DND-41 (cell line): ENCODE results near the gene HNRNPUL1.

Source experiments
- ATAC-seq: fragments of 200-7000 bp; cut with Tn5 transposase; 3 replicates; pipeline ENCODE4 v1.9.1; 2021; ENCODE audit warnings: low read depth; ENCODE audit not compliant: insufficient read depth
- DNase-seq: peaks from one replicate; pipeline ENCODE4 v3.0.0-alpha.2; 2020
- H2AFZ ChIP-seq: 2 replicates; pipeline ENCODE4 v1.6.0; 2012; ENCODE audit warnings: low read depth, low read length
- H3K27ac ChIP-seq: 2 replicates; pipeline ENCODE4 v1.5.1; 2012; ENCODE audit warnings: low read length, inconsistent platforms
- H3K27me3 ChIP-seq: fragments of 200-600 bp; sonication (generic); 2 replicates; pipeline ENCODE4 v1.6.0; 2012; ENCODE audit warnings: low read length, mild to moderate bottlenecking, inconsistent platforms; ENCODE audit not compliant: insufficient read depth, poor library complexity
- H3K36me3 ChIP-seq: 2 replicates; pipeline ENCODE4 v1.5.1; 2012; ENCODE audit warnings: low read length, inconsistent platforms; ENCODE audit not compliant: insufficient read depth
- H3K4me1 ChIP-seq: 2 replicates; pipeline ENCODE4 v1.5.1; 2012; ENCODE audit warnings: mild to moderate bottlenecking, low read length; ENCODE audit not compliant: insufficient read depth
- H3K4me2 ChIP-seq: 2 replicates; pipeline ENCODE4 v1.6.0; 2012; ENCODE audit warnings: mild to moderate bottlenecking, moderate library complexity, low read length, inconsistent platforms; ENCODE audit not compliant: insufficient read depth
- H3K4me3 ChIP-seq, 2 experiments: fragments of 200-600 bp in 1 of 2; shearing (Covaris generic) in 1 of 2; 2 replicates each; pipeline ENCODE4 v1.5.1; 2012 to 2016; ENCODE audit warnings: inconsistent platforms in 2 of 2, low read length in 2 of 2, mild to moderate bottlenecking in 2 of 2, low read depth in 1 of 2, moderate library complexity in 1 of 2
- H3K79me2 ChIP-seq: 2 replicates; pipeline ENCODE4 v1.6.0; 2012; ENCODE audit warnings: low read length, inconsistent platforms; ENCODE audit not compliant: insufficient read depth
- H3K9ac ChIP-seq: 2 replicates; pipeline ENCODE4 v1.6.0; 2012; ENCODE audit warnings: low read depth, mild to moderate bottlenecking, inconsistent platforms, low read length, moderate library complexity
- H3K9me3 ChIP-seq: 2 replicates; pipeline ENCODE4 v1.5.1; 2012; ENCODE audit warnings: low read length, moderate library complexity, mild to moderate bottlenecking, inconsistent platforms; ENCODE audit not compliant: insufficient read depth, severe bottlenecking
- H4K20me1 ChIP-seq: 2 replicates; pipeline ENCODE4 v1.6.0; 2012; ENCODE audit warnings: low read length; ENCODE audit not compliant: insufficient read depth
- EZH2 ChIP-seq: IDR thresholded peaks from 3 replicates; pipeline ENCODE4 v1.6.1; 2012; ENCODE audit warnings: borderline replicate concordance, low read depth, mild to moderate bottlenecking, moderate library complexity, low read length, inconsistent platforms; ENCODE audit not compliant: severe bottlenecking
- TF ChIP-seq, protein P1 (sequence below): IDR thresholded peaks from 2 replicates; pipeline ENCODE4 v1.5.1; 2012; ENCODE audit warnings: borderline replicate concordance, low read length, moderate library complexity, mild to moderate bottlenecking; ENCODE audit not compliant: poor library complexity, severe bottlenecking; ENCODE audit errors: extremely low read depth

Gene HNRNPUL1

DNA sequence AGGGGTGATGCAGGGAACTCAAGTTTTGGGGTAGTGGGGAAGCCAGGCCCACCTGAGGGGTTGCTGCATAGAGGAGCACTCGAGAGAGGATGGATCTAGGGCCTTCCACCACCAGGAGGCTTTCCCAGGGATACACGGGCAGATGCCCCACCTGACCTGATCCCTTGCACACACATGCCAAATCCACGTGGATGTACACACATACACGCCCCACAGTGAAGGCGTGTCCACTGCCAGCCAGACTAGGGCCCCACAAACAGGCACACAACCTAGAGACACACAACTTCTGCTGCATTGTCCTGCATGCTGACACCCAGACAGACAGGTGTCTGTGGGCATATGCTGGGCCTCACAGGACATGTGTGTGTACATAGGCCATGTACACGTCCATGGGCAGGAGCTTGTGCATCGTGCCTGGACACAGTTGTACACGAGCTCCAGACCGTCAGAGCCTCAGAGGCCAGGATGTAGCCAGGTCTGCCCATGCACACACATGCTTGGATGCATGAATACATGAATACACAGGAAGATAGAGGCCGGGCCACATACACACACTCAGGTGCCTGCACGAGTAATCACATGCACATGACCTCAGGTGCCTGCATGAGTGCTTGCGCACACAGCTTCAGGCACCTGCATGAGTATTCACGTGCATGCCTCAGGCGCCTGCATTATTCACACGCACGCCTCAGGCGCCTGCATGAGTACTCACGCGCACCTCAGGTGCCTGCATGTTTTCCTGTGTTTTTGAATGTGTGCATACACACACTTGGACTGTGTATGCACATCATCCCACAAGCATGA, 54.7 kb downstream of the HNRNPUL1 start:
- Histone ChIP-seq H3K36me3 (peaks cover 85% of the 10 kb centered on the region), H3K9ac (no peak overlapping the region), H3K27ac (no peak overlapping the region), H3K4me1 (no peaks in the 10 kb centered on the region), H3K79me2 (peaks cover 21% of the 10 kb centered on the region), H2AFZ (no peak overlapping the region), H4K20me1 (peaks cover 44% of the 10 kb centered on the region), H3K4me3 (no peak overlapping the region), H3K4me2 (no peak overlapping the region), H3K27me3 (no peaks in the 10 kb centered on the region), H3K9me3 (no peaks in the 10 kb centered on the region)
- TF ChIP-seq, protein P1, sequence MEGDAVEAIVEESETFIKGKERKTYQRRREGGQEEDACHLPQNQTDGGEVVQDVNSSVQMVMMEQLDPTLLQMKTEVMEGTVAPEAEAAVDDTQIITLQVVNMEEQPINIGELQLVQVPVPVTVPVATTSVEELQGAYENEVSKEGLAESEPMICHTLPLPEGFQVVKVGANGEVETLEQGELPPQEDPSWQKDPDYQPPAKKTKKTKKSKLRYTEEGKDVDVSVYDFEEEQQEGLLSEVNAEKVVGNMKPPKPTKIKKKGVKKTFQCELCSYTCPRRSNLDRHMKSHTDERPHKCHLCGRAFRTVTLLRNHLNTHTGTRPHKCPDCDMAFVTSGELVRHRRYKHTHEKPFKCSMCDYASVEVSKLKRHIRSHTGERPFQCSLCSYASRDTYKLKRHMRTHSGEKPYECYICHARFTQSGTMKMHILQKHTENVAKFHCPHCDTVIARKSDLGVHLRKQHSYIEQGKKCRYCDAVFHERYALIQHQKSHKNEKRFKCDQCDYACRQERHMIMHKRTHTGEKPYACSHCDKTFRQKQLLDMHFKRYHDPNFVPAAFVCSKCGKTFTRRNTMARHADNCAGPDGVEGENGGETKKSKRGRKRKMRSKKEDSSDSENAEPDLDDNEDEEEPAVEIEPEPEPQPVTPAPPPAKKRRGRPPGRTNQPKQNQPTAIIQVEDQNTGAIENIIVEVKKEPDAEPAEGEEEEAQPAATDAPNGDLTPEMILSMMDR, result no peak
- no peak for TF ChIP-seq EZH2
- ATAC-seq (no peak), DNase-seq (no peak)

DNA sequence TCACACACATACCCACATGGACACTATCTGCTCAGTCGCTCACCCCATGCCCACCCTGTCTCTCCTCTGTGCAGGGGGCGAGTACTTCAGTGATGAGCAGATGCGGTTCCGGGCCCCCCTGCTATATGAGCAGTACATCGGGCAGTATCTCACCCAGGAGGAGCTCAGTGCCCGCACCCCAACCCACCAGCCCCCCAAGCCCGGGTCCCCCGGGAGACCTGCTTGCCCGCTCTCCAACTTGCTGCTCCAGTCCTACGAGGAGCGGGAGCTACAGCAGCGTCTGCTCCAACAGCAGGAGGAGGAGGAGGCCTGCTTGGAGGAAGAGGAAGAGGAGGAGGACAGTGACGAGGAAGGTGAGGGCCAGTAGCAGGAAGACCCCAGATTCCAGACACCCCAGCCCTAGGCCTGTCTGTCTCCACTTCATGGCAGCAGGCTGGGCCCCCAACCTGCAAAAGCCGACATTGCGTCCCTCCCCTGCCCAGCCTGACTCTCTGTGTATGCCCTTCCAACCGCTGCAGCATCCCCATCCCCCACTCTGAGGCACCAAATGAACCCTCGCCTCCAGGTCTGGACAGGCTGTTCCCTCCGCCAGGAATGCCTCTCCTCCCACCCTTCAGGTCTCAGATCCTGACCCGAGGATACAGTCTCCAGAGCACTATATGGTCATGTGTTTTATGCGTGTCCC, 55.5 kb downstream of the HNRNPUL1 start:
- Histone ChIP-seq H4K20me1 (peaks cover 52% of the 10 kb centered on the region), H3K27me3 (no peaks in the 10 kb centered on the region), H3K79me2 (peaks cover 14% of the 10 kb centered on the region), H3K4me1 (no peaks in the 10 kb centered on the region), H3K36me3 (peaks cover 89% of the 10 kb centered on the region), H3K4me2 (no peak overlapping the region), H3K9me3 (no peaks in the 10 kb centered on the region), H3K9ac (no peak overlapping the region), H3K27ac (no peak overlapping the region), H2AFZ (no peak overlapping the region), H3K4me3 (no peak overlapping the region)
- no peak for DNase-seq
- no peak for TF ChIP-seq EZH2
- TF ChIP-seq, protein P1, result no peak
- ATAC-seq, result 0 out of 3 replicates have a peak, but pooled peaks have one; percentile 4

DNA sequence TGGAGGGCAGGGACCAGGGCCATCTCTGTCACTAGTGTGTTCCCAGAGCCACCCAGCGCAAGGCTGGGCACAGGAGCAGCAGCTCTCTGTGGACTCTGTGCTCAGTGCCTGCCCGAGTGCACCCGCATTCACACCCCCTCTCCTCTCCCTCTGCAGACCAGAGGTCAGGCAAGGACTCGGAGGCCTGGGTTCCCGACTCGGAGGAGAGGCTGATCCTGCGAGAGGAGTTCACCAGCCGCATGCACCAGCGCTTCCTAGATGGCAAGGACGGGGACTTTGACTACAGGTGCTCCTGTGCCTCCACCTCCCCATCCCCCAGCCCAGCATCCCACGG, 56.0 kb downstream of the HNRNPUL1 start:
- ATAC-seq, result 0 out of 3 replicates have a peak, but pooled peaks have one; percentile 16
- peaks cover 52% of the 10 kb centered on the region for H4K20me1 ChIP-seq
- H3K36me3 ChIP-seq, result peaks cover 94% of the 10 kb centered on the region

More for the DNA sequence above, 56.0 kb downstream of the HNRNPUL1 start:
- TF ChIP-seq, protein P1, result no peak
- no peak for TF ChIP-seq EZH2
- no peak overlapping the region for H3K9ac ChIP-seq
- H3K79me2 ChIP-seq, result peaks cover 12% of the 10 kb centered on the region
- no peak overlapping the region for H3K4me3 ChIP-seq
- H3K4me1 ChIP-seq, result no peaks in the 10 kb centered on the region
- H3K27me3 ChIP-seq, result no peaks in the 10 kb centered on the region
- no peak for DNase-seq
- H3K4me2 ChIP-seq, result no peak overlapping the region
- no peaks in the 10 kb centered on the region for H3K9me3 ChIP-seq
- H2AFZ ChIP-seq, result no peak overlapping the region
- no peak overlapping the region for H3K27ac ChIP-seq
